ENCODE results near the gene MACF1. TPM values are rescaled to one million over a fixed set of nuclear protein-coding genes. Genes with fewer than 3 reads are reported as not detected.
A peak's percentile ranks its signal among the peaks of the same experiment; 100 is the strongest.
"Not testable (repeated sequence)": the region's sequence is repeated elsewhere in the genome, so short reads cannot be mapped to it uniquely, and the experiment has no call there.

Gene MACF1
- total RNA-seq, 5 donors from 2014 or later (not counting 1 experiment from before 2014, with no cell fraction given) = 232 to 596 (median 258) TPM

- H3K9me3 ChIP-seq = no peaks in the 10 kb centered on the region
- H3K27me3 Mint-ChIP-seq = no peaks in the 10 kb centered on the region
- WGBS (ENCODE audit: insufficient coverage) = 55% methylated on average over 16 of the region's 17 CpGs
- no peaks in the 10 kb centered on the region for H3K27me3 ChIP-seq (replicated peaks in 1 of 2; ENCODE audit: control insufficient read depth in 2 of 2, extremely low read depth in 1 of 2, insufficient read depth in 2 of 2, low read length in 1 of 2)
- no peaks in the 10 kb centered on the region for H3K9me3 Mint-ChIP-seq
- peaks cover 16% of the 10 kb centered on the region for H3K36me3 Mint-ChIP-seq
- peak in 27 of 35 experiments; percentile 12 to 73 (median 44) for DNase-seq
- no peak overlapping the region for H3K4me3 Mint-ChIP-seq
- H3K4me3 ChIP-seq (ENCODE audit: control insufficient read depth in 1 of 2, extremely low read depth in 1 of 2, low read length in 1 of 2) = no peak overlapping the region
- peaks cover 0 to 21% of the 10 kb centered on the region in 2 experiments for H3K4me1 ChIP-seq (ENCODE audit: control insufficient read depth in 1 of 2, extremely low read depth in 1 of 2, insufficient read depth in 2 of 2, low read length in 2 of 2)
- H3K27ac Mint-ChIP-seq = no peak overlapping the region
- no peak overlapping the region for H3K27ac ChIP-seq (ENCODE audit: low read length)
- peak; percentile 55 to 90 (median 68) for ATAC-seq (replicated peaks in 1 of 4)
- ChIA-PET CTCF (interaction anchor here in 1 of 2 donors (0.6 kb wide), 1 partner anchor 1636 kb away, joined by 6 read pairs; no protein-coding TSS in a partner anchor), POLR2A (interaction anchor here in 1 of 2 donors (0.7 kb wide), 1 partner anchor 13 kb away, joined by 3 read pairs; no protein-coding TSS in a partner anchor)
- H3K4me1 Mint-ChIP-seq = peaks cover 2 to 14% (median 6%) of the 10 kb centered on the region in 3 donors
- H3K36me3 ChIP-seq (ENCODE audit: control insufficient read depth in 2 of 2, extremely low read depth in 1 of 2, insufficient read depth in 1 of 2, low read length in 1 of 2) = peaks cover 9 to 24% of the 10 kb centered on the region in 2 donors
Measured at GRCh38 chr1:39525366-39526165, 321.1 kb downstream of the MACF1 start.

GRCh38 chr1:39526466-39527189 lies 322.1 kb downstream of the MACF1 start:
- no peaks in the 10 kb centered on the region for H3K27me3 ChIP-seq (replicated peaks in 1 of 2; ENCODE audit: control insufficient read depth in 2 of 2, extremely low read depth in 1 of 2, insufficient read depth in 2 of 2, low read length in 1 of 2)
- WGBS (ENCODE audit: insufficient coverage) = 95% methylated on average over 9 of the region's 11 CpGs
- no peaks in the 10 kb centered on the region for H3K9me3 ChIP-seq
- DNase-seq (no peak), ATAC-seq (replicated peaks in 1 of 4) (no peak)
- Mint-ChIP-seq H3K36me3 (peaks cover 22% of the 10 kb centered on the region), H3K27ac (no peak overlapping the region), H3K4me3 (no peak overlapping the region), H3K4me1 (peaks cover 2 to 14% (median 6%) of the 10 kb centered on the region in 3 donors), H3K9me3 (no peaks in the 10 kb centered on the region), H3K27me3 (no peaks in the 10 kb centered on the region)
- POLR2A ChIA-PET = no interaction called here
- H3K4me1 ChIP-seq (ENCODE audit: control insufficient read depth in 1 of 2, extremely low read depth in 1 of 2, insufficient read depth in 2 of 2, low read length in 2 of 2) = peaks cover 0 to 21% of the 10 kb centered on the region in 2 experiments
- no peak overlapping the region for H3K27ac ChIP-seq (ENCODE audit: low read length)
- H3K4me3 ChIP-seq (ENCODE audit: control insufficient read depth in 1 of 2, extremely low read depth in 1 of 2, low read length in 1 of 2) = no peak overlapping the region
- H3K36me3 ChIP-seq (ENCODE audit: control insufficient read depth in 2 of 2, extremely low read depth in 1 of 2, insufficient read depth in 1 of 2, low read length in 1 of 2) = peaks cover 9 to 25% of the 10 kb centered on the region in 2 donors
- CTCF ChIA-PET = interaction anchor here in 1 of 2 donors (0.6 kb wide), 1 partner anchor 1637 kb away, joined by 6 read pairs; no protein-coding TSS in a partner anchor

GRCh38 chr1:39527190-39527579 lies 322.7 kb downstream of the MACF1 start:
- CTCF ChIA-PET; H3K9me3 Mint-ChIP-seq; DNase-seq; H3K4me3 ChIP-seq (ENCODE audit: control insufficient read depth in 1 of 2, extremely low read depth in 1 of 2, low read length in 1 of 2); H3K27me3 Mint-ChIP-seq; H3K9me3 ChIP-seq; POLR2A ChIA-PET; H3K27ac Mint-ChIP-seq; H3K27ac ChIP-seq (ENCODE audit: low read length); H3K27me3 ChIP-seq (replicated peaks in 1 of 2; ENCODE audit: control insufficient read depth in 2 of 2, extremely low read depth in 1 of 2, insufficient read depth in 2 of 2, low read length in 1 of 2); H3K4me3 Mint-ChIP-seq; ATAC-seq (replicated peaks in 1 of 4): not testable (repeated sequence)
- WGBS (ENCODE audit: insufficient coverage) = 100% methylated on average over 3 of the region's 8 CpGs
- Histone ChIP-seq H3K36me3 (ENCODE audit: control insufficient read depth in 2 of 2, extremely low read depth in 1 of 2, insufficient read depth in 1 of 2, low read length in 1 of 2) (peaks cover 9 to 26% of the 10 kb centered on the region in 2 donors), H3K4me1 (ENCODE audit: control insufficient read depth in 1 of 2, extremely low read depth in 1 of 2, insufficient read depth in 2 of 2, low read length in 2 of 2) (peaks cover 0 to 21% of the 10 kb centered on the region in 2 experiments)
- H3K4me1 Mint-ChIP-seq = peaks cover 2 to 14% (median 6%) of the 10 kb centered on the region in 3 donors
- peaks cover 27% of the 10 kb centered on the region for H3K36me3 Mint-ChIP-seq

GRCh38 chr1:39528082-39528481 lies 323.6 kb downstream of the MACF1 start:
- Mint-ChIP-seq H3K27ac (no peak overlapping the region), H3K36me3 (peaks cover 29% of the 10 kb centered on the region), H3K27me3 (no peaks in the 10 kb centered on the region), H3K4me3 (no peak overlapping the region), H3K9me3 (no peaks in the 10 kb centered on the region), H3K4me1 (peaks cover 2 to 14% (median 6%) of the 10 kb centered on the region in 3 donors)
- no peak overlapping the region for H3K4me3 ChIP-seq (ENCODE audit: control insufficient read depth in 1 of 2, extremely low read depth in 1 of 2, low read length in 1 of 2)
- H3K27ac ChIP-seq (ENCODE audit: low read length) = no peak overlapping the region
- 100% methylated on average over 2 of the region's 4 CpGs for WGBS (ENCODE audit: insufficient coverage)
- POLR2A ChIA-PET = no interaction called here
- no peaks in the 10 kb centered on the region for H3K9me3 ChIP-seq
- H3K4me1 ChIP-seq (ENCODE audit: control insufficient read depth in 1 of 2, extremely low read depth in 1 of 2, insufficient read depth in 2 of 2, low read length in 2 of 2) = peaks cover 0 to 21% of the 10 kb centered on the region in 2 experiments
- H3K36me3 ChIP-seq (ENCODE audit: control insufficient read depth in 2 of 2, extremely low read depth in 1 of 2, insufficient read depth in 1 of 2, low read length in 1 of 2) = peaks cover 8 to 26% of the 10 kb centered on the region in 2 donors
- CTCF ChIA-PET = no interaction called here
- no peaks in the 10 kb centered on the region for H3K27me3 ChIP-seq (replicated peaks in 1 of 2; ENCODE audit: control insufficient read depth in 2 of 2, extremely low read depth in 1 of 2, insufficient read depth in 2 of 2, low read length in 1 of 2)
- DNase-seq (no peak), ATAC-seq (replicated peaks in 1 of 4) (no peak)

GRCh38 chr1:39529901-39530535 lies 325.5 kb downstream of the MACF1 start:
- H3K4me1 Mint-ChIP-seq = peaks cover 2 to 8% (median 6%) of the 10 kb centered on the region in 3 donors
- H3K36me3 ChIP-seq (ENCODE audit: control insufficient read depth in 2 of 2, extremely low read depth in 1 of 2, insufficient read depth in 1 of 2, low read length in 1 of 2) = peaks cover 3 to 34% of the 10 kb centered on the region in 2 donors
- H3K27me3 Mint-ChIP-seq = no peaks in the 10 kb centered on the region
- ChIA-PET POLR2A (no interaction called here), CTCF (interaction anchor here in 1 of 2 donors (0.7 to 1.1 kb wide), 3 partner anchors 13 to 119 kb away, joined by 3 read pairs; no protein-coding TSS in a partner anchor)
- peaks cover 0 to 20% of the 10 kb centered on the region in 2 experiments for H3K4me1 ChIP-seq (ENCODE audit: control insufficient read depth in 1 of 2, extremely low read depth in 1 of 2, insufficient read depth in 2 of 2, low read length in 2 of 2)
- DNase-seq = no peak
- no peaks in the 10 kb centered on the region for H3K9me3 ChIP-seq
- H3K36me3 Mint-ChIP-seq = peaks cover 31% of the 10 kb centered on the region
- H3K27me3 ChIP-seq (replicated peaks in 1 of 2; ENCODE audit: control insufficient read depth in 2 of 2, extremely low read depth in 1 of 2, insufficient read depth in 2 of 2, low read length in 1 of 2) = no peaks in the 10 kb centered on the region
- no peaks in the 10 kb centered on the region for H3K9me3 Mint-ChIP-seq
- no peak overlapping the region for H3K27ac Mint-ChIP-seq
- no peak for ATAC-seq (replicated peaks in 1 of 4)
- no peak overlapping the region for H3K27ac ChIP-seq (ENCODE audit: low read length)
- H3K4me3 ChIP-seq (ENCODE audit: control insufficient read depth in 1 of 2, extremely low read depth in 1 of 2, low read length in 1 of 2) = no peak overlapping the region
- no peak overlapping the region for H3K4me3 Mint-ChIP-seq
- 94% methylated on average over 10 of the region's 10 CpGs for WGBS (ENCODE audit: insufficient coverage)

- H3K9me3 ChIP-seq = no peaks in the 10 kb centered on the region
- no peak overlapping the region for H3K27ac ChIP-seq (ENCODE audit: low read length)
- Mint-ChIP-seq H3K27ac (no peak overlapping the region), H3K36me3 (peaks cover 36% of the 10 kb centered on the region), H3K4me3 (no peak overlapping the region), H3K27me3 (no peaks in the 10 kb centered on the region), H3K9me3 (no peaks in the 10 kb centered on the region), H3K4me1 (no peaks in the 10 kb centered on the region)
- peaks cover 0 to 5% of the 10 kb centered on the region in 2 experiments for H3K4me1 ChIP-seq (ENCODE audit: control insufficient read depth in 1 of 2, extremely low read depth in 1 of 2, insufficient read depth in 2 of 2, low read length in 2 of 2)
- peaks cover 3 to 39% of the 10 kb centered on the region in 2 donors for H3K36me3 ChIP-seq (ENCODE audit: control insufficient read depth in 2 of 2, extremely low read depth in 1 of 2, insufficient read depth in 1 of 2, low read length in 1 of 2)
- DNase-seq = no peak
- POLR2A ChIA-PET = no interaction called here
- H3K27me3 ChIP-seq (replicated peaks in 1 of 2; ENCODE audit: control insufficient read depth in 2 of 2, extremely low read depth in 1 of 2, insufficient read depth in 2 of 2, low read length in 1 of 2) = no peaks in the 10 kb centered on the region
- WGBS (ENCODE audit: insufficient coverage) = 100% methylated on average over 2 of the region's 4 CpGs
- CTCF ChIA-PET = no interaction called here
- no peak overlapping the region for H3K4me3 ChIP-seq (ENCODE audit: control insufficient read depth in 1 of 2, extremely low read depth in 1 of 2, low read length in 1 of 2)
- no peak for ATAC-seq (replicated peaks in 1 of 4)
Measured at GRCh38 chr1:39531526-39531925, 327.0 kb downstream of the MACF1 start.
